ENCODE results near the gene PRR22.

DNA sequence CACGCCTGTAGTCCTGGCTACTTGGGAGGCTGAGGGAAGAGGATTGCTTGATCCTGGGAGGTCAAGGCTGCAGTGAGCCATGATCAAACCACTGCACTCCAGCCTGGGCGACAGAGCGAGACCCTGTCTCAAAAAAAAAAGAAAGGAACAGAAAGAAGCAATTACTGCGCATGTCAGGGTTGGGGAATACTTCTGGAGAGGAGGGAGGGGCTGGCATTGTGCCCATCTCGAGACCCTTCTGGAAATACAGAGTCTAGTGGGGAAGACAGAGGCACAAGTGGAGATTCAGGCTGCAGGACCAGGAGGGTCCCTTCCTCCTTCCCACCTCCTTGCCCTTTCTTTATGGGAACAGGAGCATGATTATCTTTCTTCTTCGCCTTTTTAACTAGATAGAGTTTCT is 30.8 kb downstream of the PRR22 start:
- no peak for TF ChIP-seq RAD21 (conservative IDR thresholded peaks at IDR 0.05)
- TF ChIP-seq, protein P1, sequence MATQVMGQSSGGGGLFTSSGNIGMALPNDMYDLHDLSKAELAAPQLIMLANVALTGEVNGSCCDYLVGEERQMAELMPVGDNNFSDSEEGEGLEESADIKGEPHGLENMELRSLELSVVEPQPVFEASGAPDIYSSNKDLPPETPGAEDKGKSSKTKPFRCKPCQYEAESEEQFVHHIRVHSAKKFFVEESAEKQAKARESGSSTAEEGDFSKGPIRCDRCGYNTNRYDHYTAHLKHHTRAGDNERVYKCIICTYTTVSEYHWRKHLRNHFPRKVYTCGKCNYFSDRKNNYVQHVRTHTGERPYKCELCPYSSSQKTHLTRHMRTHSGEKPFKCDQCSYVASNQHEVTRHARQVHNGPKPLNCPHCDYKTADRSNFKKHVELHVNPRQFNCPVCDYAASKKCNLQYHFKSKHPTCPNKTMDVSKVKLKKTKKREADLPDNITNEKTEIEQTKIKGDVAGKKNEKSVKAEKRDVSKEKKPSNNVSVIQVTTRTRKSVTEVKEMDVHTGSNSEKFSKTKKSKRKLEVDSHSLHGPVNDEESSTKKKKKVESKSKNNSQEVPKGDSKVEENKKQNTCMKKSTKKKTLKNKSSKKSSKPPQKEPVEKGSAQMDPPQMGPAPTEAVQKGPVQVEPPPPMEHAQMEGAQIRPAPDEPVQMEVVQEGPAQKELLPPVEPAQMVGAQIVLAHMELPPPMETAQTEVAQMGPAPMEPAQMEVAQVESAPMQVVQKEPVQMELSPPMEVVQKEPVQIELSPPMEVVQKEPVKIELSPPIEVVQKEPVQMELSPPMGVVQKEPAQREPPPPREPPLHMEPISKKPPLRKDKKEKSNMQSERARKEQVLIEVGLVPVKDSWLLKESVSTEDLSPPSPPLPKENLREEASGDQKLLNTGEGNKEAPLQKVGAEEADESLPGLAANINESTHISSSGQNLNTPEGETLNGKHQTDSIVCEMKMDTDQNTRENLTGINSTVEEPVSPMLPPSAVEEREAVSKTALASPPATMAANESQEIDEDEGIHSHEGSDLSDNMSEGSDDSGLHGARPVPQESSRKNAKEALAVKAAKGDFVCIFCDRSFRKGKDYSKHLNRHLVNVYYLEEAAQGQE (IDR thresholded peaks at IDR 0.05; ENCODE audit: borderline replicate concordance) = no peak
- no peak for TF ChIP-seq CTCF (IDR thresholded peaks at IDR 0.05; ENCODE audit: poor library complexity, severe bottlenecking)
- no peak for TF ChIP-seq TAF1 (IDR thresholded peaks at IDR 0.05; ENCODE audit: low read depth)
- no peak for TF ChIP-seq EP300 (conservative IDR thresholded peaks at IDR 0.05; ENCODE audit: poor library complexity, severe bottlenecking)
- no peak for TF ChIP-seq EZH2 (IDR thresholded peaks at IDR 0.05; ENCODE audit: borderline replicate concordance, insufficient read depth, low read length, poor library complexity, severe bottlenecking)
- TF ChIP-seq POLR2AphosphoS5 (IDR thresholded peaks at IDR 0.05) = no peak
- TF ChIP-seq MXI1 (conservative IDR thresholded peaks at IDR 0.05; ENCODE audit: poor library complexity, severe bottlenecking) = no peak

All from neural cell (in vitro differentiated cells).